Globus pallidus (tissue), 1 donor: ENCODE data around the gene ZNF385A.
"Not testable (repeated sequence)": the region's sequence is repeated elsewhere in the genome, so short reads cannot be mapped to it uniquely, and the experiment has no call there.

Experiments used
- DNase-seq: peaks from one replicate; pipeline ENCODE4 v3.0.0-alpha.2; 2015; ENCODE audit warnings: low spot score

Gene ZNF385A

GRCh38 chr12:54325442-54326109 is 59.0 kb downstream of the ZNF385A start:
- not testable (repeated sequence) for DNase-seq

- DNase-seq: peak; percentile 99
Observed at GRCh38 chr12:54324617-54325441, 59.7 kb downstream of the ZNF385A start, which contains the start of gene COPZ1. TSS of gene COPZ1 (plus strand) at chr12:54325131. CDS start at chr12:54325164, 33 bp downstream.

DNA sequence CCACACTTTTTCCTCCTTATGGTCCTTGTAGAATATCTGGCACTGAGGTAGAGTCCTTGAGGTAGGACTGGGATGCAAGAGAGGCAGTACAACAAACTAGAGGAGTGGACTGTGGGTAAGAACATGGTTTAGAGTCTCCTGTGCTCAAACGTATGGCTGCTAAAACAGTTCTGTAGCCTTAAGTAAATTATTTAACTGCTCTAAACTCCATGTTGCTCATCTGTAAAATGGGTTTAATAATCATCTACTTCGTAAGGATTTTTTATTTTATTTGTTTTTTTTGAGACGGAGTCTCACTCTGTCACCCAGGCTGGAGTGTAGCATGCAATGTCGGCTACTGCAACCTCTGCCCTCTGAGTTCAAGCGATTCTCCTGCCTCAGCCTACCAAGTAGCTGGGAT is 63.2 kb downstream of the ZNF385A start:
- DNase-seq: no peak
